GM12872 (cell line): Measurements from ENCODE around the gene UGP2.

Experiments
- CTCF ChIP-seq: IDR thresholded peaks from 3 replicates; pipeline ENCODE4 v1.5.1; 2011; ENCODE audit warnings: low read depth, mild to moderate bottlenecking, low read length, moderate library complexity; ENCODE audit not compliant: insufficient read depth

The UGP2 gene

DNA sequence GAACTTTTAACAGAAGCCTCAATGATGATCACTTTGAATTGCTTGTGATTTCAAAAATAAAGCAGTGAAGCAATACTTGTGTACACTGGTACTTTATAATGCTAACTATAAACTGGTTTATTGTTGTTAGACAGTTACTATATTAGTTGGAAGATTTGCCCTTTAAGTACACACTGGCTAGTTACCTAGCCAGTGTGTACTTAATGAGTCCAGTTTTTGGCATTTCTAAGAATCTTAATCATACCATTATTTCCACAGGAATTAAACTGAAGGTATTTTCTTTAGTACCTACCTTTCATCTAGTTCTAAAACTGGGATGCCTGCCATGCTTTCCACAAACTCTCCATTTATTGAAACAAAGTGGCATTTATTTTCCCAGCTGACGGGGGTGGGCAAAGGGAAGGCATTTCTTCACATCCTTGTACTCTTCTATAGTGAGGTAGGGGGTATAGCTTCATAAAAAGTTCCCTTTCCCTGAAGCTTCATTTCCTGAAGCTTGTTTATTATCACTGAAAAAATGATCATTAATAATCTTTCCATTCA is 49.9 kb downstream of the UGP2 start:
- TF ChIP-seq CTCF, result no peak

GRCh38 chr2:63893163-63893562 is 51.5 kb downstream of the UGP2 start:
- no peak for TF ChIP-seq CTCF

- TF ChIP-seq CTCF, result no peak
These were observed 52.5 kb downstream of the UGP2 start for GRCh38 chr2:63894167-63894566.

DNA sequence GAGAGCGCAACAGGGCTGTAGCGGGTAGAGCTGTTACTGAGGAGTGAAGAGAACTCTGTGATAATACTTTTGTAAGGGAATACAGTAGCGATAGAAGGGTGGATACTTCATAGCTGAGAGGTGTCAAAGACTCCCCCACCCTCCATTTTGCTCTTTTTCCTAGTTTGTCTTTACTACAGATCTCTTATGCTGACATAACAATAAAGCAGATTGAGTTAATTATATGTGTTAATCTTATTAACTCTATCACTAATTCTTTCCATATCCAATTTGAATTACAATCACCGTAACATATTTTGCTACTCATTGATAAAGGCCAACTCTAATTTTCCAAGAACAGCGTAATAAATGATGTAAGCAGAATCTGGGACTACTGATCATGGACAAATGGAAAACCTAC is 57.1 kb downstream of the UGP2 start:
- no peak for TF ChIP-seq CTCF

GRCh38 chr2:63899639-63900038 is 57.9 kb downstream of the UGP2 start:
- no peak for TF ChIP-seq CTCF

- no peak for TF ChIP-seq CTCF
These were observed 60.5 kb downstream of the UGP2 start for GRCh38 chr2:63902149-63902548.

DNA sequence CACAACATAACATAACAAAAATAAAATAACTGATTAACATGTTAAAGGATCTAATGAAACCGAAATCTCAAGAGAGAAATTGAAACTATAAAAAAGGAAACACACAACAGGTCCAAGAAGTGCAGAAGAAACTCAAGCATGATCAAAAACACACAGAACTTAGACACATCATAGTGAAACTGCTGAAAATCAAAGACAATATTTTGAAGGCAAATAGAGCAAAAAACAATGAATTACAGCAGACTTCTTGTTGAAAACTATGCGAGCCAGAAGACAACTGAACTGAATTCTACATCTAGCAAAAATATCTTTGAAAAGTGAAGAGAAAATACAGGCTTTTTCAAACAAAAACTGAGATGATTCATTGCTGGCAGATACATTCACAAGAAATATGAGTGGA is 61.3 kb downstream of the UGP2 start:
- TF ChIP-seq CTCF, result no peak
